HepG2 (cell line): ENCODE measurements around the gene AANAT. TPM values are rescaled to one million over a fixed set of nuclear protein-coding genes. Genes with fewer than 3 reads are reported as not detected.
A peak's percentile ranks its signal among the peaks of the same experiment; 100 is the strongest.

Experiments used
- ARID2 ChIP-seq: sonication (generic); formaldehyde crosslinking; IDR thresholded peaks from 2 replicates; pipeline ENCODE4 v1.8.1; 2022; ENCODE audit warnings: mild to moderate bottlenecking, missing genetic modification reagents, borderline replicate concordance
- ATRX ChIP-seq: sonication (generic); formaldehyde crosslinking; IDR thresholded peaks from 2 replicates; pipeline ENCODE4 v1.4.0; 2020; ENCODE audit warnings: missing genetic modification reagents, borderline replicate concordance
- BORCS8-MEF2B ChIP-seq: sonication (generic); formaldehyde crosslinking; IDR thresholded peaks from 2 replicates; pipeline ENCODE4 v1.8.0; 2022; ENCODE audit warnings: mild to moderate bottlenecking, missing genetic modification reagents
- CAMTA2 ChIP-seq: sonication (generic); formaldehyde crosslinking; IDR thresholded peaks from 2 replicates; pipeline ENCODE4 v1.4.0; 2020; ENCODE audit warnings: mild to moderate bottlenecking, missing genetic modification reagents, borderline replicate concordance
- CBFB ChIP-seq: sonication (generic); formaldehyde crosslinking; IDR thresholded peaks from 2 replicates; pipeline ENCODE4 v1.4.0; 2020; ENCODE audit warnings: missing genetic modification reagents
- CBX1 ChIP-seq: IDR thresholded peaks from one replicate; pipeline ENCODE4 v1.6.1; 2016; ENCODE audit warnings: antibody characterized with exemption, low read depth
- EP300 ChIP-seq, 3 experiments: sonication (generic) in 1 of 3; formaldehyde crosslinking in 1 of 3; IDR thresholded peaks; 2 replicates each; pipeline versions ENCODE4 v1.5.1 to v1.6.1; 2011 to 2020; ENCODE audit warnings: low read depth in 2 of 3, low read length in 2 of 3, borderline replicate concordance in 1 of 3, improper control_type of control experiment in 1 of 3, mild to moderate bottlenecking in 1 of 3, missing genetic modification reagents in 1 of 3, moderate library complexity in 1 of 3
- MAZ ChIP-seq, 2 experiments: sonication (generic) in 1 of 2; formaldehyde crosslinking in 1 of 2; IDR thresholded peaks; 2 replicates each; pipeline versions ENCODE4 v1.5.0 to v1.6.1; 2012 to 2020; ENCODE audit warnings: low read depth in 2 of 2, mild to moderate bottlenecking in 2 of 2, borderline replicate concordance in 1 of 2, improper control_type of control experiment in 1 of 2, low read length in 1 of 2, missing genetic modification reagents in 1 of 2, moderate library complexity in 1 of 2
- NFATC3 ChIP-seq: sonication (generic); formaldehyde crosslinking; IDR thresholded peaks from 2 replicates; pipeline ENCODE4 v1.5.1; 2020; ENCODE audit warnings: mild to moderate bottlenecking, missing genetic modification reagents
- PCBP2 ChIP-seq: fragments of 200-400 bp; formaldehyde crosslinking; optimal IDR thresholded peaks from 2 replicates; pipeline ENCODE3; 2018; ENCODE audit warnings: low read length, low read depth; ENCODE audit not compliant: poor library complexity, severe bottlenecking
- RNF219 ChIP-seq: sonication (generic); formaldehyde crosslinking; IDR thresholded peaks from 2 replicates; pipeline ENCODE4 v1.5.0; 2020; ENCODE audit warnings: mild to moderate bottlenecking, missing genetic modification reagents
- SSRP1 ChIP-seq: IDR thresholded peaks from 2 replicates; pipeline ENCODE4 v1.6.1; 2016; ENCODE audit warnings: control low read depth
- TOE1 ChIP-seq: sonication (generic); formaldehyde crosslinking; IDR thresholded peaks from 2 replicates; pipeline ENCODE4 v1.4.0; 2020; ENCODE audit warnings: mild to moderate bottlenecking, missing genetic modification reagents
- XRCC5 ChIP-seq: fragments of 200-400 bp; formaldehyde crosslinking; optimal IDR thresholded peaks from 2 replicates; pipeline ENCODE3; 2017; ENCODE audit warnings: mild to moderate bottlenecking, low read length
- ZBTB2 ChIP-seq: sonication (generic); formaldehyde crosslinking; IDR thresholded peaks from 2 replicates; pipeline ENCODE4 v1.8.0; 2022; ENCODE audit warnings: low read depth, missing genetic modification reagents
- ZMYM2 ChIP-seq: sonication (generic); formaldehyde crosslinking; IDR thresholded peaks from 2 replicates; pipeline ENCODE4 v1.8.0; 2022; ENCODE audit warnings: mild to moderate bottlenecking, missing genetic modification reagents
- ZNF430 ChIP-seq: sonication (generic); formaldehyde crosslinking; IDR thresholded peaks from 2 replicates; pipeline ENCODE4 v1.9.0; 2021; ENCODE audit warnings: mild to moderate bottlenecking, missing genetic modification reagents
- ZNF75D ChIP-seq: sonication (generic); formaldehyde crosslinking; IDR thresholded peaks from 2 replicates; pipeline ENCODE4 v1.8.1; 2023; ENCODE audit warnings: missing genetic modification reagents, mild to moderate bottlenecking, borderline replicate concordance
- ZNF777 ChIP-seq: sonication (generic); formaldehyde crosslinking; IDR thresholded peaks from 2 replicates; pipeline ENCODE4 v1.4.0; 2020; ENCODE audit warnings: missing genetic modification reagents
- ZNF839 ChIP-seq: sonication (generic); formaldehyde crosslinking; IDR thresholded peaks from 2 replicates; pipeline ENCODE4 v1.4.0; 2020; ENCODE audit warnings: missing genetic modification reagents, mild to moderate bottlenecking, borderline replicate concordance
- polyA plus RNA-seq, 8 experiments: library from polyadenylated mRNA; depleted of rRNA in 3 of 8; stranded (reverse) in 7 of 8; unstranded in 1 of 8; fragments of >200 nt; fragmentation: Illumina TruSeq in 4 of 8; extraction: Trizol in 4 of 8; gene quantifications; 2 replicates each; pipeline versions ENCODE4 v1.2.1 to v1.2.3, GENCODE V29; 2011 to 2016; ENCODE audit warnings: low read depth in 4 of 8, missing spikeins in 1 of 8, mixed read lengths in 1 of 8; ENCODE audit not compliant: insufficient read depth in 1 of 8
- total RNA-seq, 5 experiments: library from RNA; depleted of rRNA; stranded (reverse); fragments of >200 nt; fragmentation: Illumina TruSeq; extraction: Trizol; gene quantifications; 2 replicates each; pipeline ENCODE4 v1.2.3, GENCODE V29; 2016; ENCODE audit warnings: low read depth in 1 of 5
- TF ChIP-seq, protein P1 (sequence below): sonication (generic); formaldehyde crosslinking; IDR thresholded peaks from 2 replicates; pipeline ENCODE4 v1.5.0; 2020; ENCODE audit warnings: missing genetic modification reagents
- TF ChIP-seq, protein P2 (sequence below): sonication (generic); formaldehyde crosslinking; IDR thresholded peaks from 2 replicates; pipeline ENCODE4 v1.8.1; 2023; ENCODE audit warnings: missing genetic modification reagents, inconsistent platforms, borderline replicate concordance

Gene AANAT
- total and polyA plus RNA-seq, 2 of the 13 experiments (the other 11 are each of a cell fraction or from before 2014, with no cell fraction given): 0.07 TPM; not detected in 1

DNA sequence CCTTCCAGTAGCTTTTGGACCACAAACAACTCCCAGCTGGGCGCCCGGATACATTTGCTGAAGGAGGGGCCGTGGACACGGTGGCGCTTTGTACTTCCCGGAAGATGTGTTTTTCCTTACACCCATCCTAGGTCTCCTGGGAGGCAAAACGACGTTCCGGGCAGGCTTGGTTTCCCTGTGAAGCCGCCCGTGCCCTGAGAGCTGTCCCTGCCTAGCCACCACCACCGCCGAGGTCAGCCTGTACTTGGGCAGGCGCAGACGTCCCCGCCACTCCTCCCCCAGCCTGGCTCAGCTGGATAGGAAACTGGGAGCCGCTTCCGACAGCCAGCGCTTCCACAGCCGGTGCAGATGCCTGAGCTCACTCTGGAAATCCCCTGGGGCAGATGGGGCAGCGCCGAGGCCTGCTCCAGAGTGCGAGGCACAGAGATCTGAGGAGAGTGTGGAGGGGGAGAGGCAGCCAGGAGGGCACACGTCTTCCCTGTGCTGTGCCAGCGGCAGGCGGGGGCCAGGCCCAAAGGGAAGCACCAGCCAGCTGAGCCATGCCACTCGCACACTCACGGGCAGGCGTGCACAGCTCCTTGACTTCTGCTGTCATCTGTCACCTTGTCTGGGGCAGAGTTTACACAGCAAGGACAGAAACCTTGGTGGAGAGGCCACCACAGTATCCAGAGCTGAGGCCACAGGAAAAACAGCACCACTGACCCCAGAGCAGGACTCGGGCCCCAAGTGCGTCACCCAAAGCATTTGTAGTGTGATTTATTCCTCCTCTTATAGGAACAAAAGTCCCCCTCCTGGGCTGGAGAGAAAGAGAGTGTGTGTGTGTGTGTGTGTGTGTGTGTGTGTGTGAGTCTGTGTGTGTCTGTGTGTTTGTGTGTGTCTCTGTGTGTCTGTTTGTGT is 30.8 kb downstream of the AANAT start (continued):
- TF ChIP-seq ATRX: no peak
- TF ChIP-seq BORCS8-MEF2B (CRISPR knock-in tag): 0 out of 2 replicates have a peak, but pooled peaks have one; percentile 72
- TF ChIP-seq, protein P1, sequence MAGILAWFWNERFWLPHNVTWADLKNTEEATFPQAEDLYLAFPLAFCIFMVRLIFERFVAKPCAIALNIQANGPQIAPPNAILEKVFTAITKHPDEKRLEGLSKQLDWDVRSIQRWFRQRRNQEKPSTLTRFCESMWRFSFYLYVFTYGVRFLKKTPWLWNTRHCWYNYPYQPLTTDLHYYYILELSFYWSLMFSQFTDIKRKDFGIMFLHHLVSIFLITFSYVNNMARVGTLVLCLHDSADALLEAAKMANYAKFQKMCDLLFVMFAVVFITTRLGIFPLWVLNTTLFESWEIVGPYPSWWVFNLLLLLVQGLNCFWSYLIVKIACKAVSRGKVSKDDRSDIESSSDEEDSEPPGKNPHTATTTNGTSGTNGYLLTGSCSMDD (CRISPR knock-in tag): no peak
- TF ChIP-seq ARID2 (CRISPR knock-in tag): 0 out of 2 replicates have a peak, but pooled peaks have one; percentile 14
- TF ChIP-seq ZNF430 (CRISPR knock-in tag): peak; percentile 86
- no peak for TF ChIP-seq PCBP2
- no peak for TF ChIP-seq TOE1 (CRISPR knock-in tag)
- no peak for TF ChIP-seq ZNF75D (CRISPR knock-in tag)
- TF ChIP-seq, protein P2, sequence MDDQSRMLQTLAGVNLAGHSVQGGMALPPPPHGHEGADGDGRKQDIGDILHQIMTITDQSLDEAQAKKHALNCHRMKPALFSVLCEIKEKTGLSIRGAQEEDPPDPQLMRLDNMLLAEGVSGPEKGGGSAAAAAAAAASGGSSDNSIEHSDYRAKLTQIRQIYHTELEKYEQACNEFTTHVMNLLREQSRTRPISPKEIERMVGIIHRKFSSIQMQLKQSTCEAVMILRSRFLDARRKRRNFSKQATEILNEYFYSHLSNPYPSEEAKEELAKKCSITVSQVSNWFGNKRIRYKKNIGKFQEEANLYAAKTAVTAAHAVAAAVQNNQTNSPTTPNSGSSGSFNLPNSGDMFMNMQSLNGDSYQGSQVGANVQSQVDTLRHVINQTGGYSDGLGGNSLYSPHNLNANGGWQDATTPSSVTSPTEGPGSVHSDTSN (CRISPR knock-in tag): no peak
- TF ChIP-seq ZMYM2 (CRISPR knock-in tag): no peak
- peak; percentile 69; the same call in 1 of the 2 replicates for TF ChIP-seq NFATC3
- no peak for TF ChIP-seq CAMTA2 (CRISPR knock-in tag)
- TF ChIP-seq EP300 (IDR thresholded peaks at IDR 0.05; ENCODE audit: low read depth in 2 of 2, low read length in 2 of 2): no peak; a peak in 1 of 4 replicates
- no peak for TF ChIP-seq EP300 (CRISPR knock-in tag; IDR thresholded peaks at IDR 0.05; ENCODE audit: borderline replicate concordance)
- TF ChIP-seq SSRP1 (CRISPR knock-in tag): no peak
- no peak for TF ChIP-seq MAZ (IDR thresholded peaks at IDR 0.05; ENCODE audit: borderline replicate concordance, low read depth, low read length)
- TF ChIP-seq MAZ (CRISPR knock-in tag; IDR thresholded peaks at IDR 0.05; ENCODE audit: low read depth): peak; percentile 59; the same call in 1 of the 2 replicates
- 0 out of 2 replicates have a peak, but pooled peaks have one; percentile 70 for TF ChIP-seq ZNF839 (CRISPR knock-in tag)
- no peak for TF ChIP-seq CBX1
- no peak for TF ChIP-seq RNF219 (CRISPR knock-in tag)
- no peak for TF ChIP-seq ZBTB2 (CRISPR knock-in tag)
- peak; percentile 44; the same call in 1 of the 2 replicates for TF ChIP-seq ZNF777 (CRISPR knock-in tag)
- TF ChIP-seq XRCC5: peak; percentile 18
- peak; percentile 59; the same call in 1 of the 2 replicates for TF ChIP-seq CBFB
